Activated T-helper 9 cell treated with anti-CD3 and anti-CD28 coated beads, Interleukin-2, amount 50 U/mL, for 16 hours (primary cell): Measurements from ENCODE around the gene NPIPB6.

ENCODE experiments used
- DNase-seq: peaks from one replicate; pipeline ENCODE4 v3.0.0-alpha.2; 2020; ENCODE audit warnings: low read depth

Gene NPIPB6

DNA sequence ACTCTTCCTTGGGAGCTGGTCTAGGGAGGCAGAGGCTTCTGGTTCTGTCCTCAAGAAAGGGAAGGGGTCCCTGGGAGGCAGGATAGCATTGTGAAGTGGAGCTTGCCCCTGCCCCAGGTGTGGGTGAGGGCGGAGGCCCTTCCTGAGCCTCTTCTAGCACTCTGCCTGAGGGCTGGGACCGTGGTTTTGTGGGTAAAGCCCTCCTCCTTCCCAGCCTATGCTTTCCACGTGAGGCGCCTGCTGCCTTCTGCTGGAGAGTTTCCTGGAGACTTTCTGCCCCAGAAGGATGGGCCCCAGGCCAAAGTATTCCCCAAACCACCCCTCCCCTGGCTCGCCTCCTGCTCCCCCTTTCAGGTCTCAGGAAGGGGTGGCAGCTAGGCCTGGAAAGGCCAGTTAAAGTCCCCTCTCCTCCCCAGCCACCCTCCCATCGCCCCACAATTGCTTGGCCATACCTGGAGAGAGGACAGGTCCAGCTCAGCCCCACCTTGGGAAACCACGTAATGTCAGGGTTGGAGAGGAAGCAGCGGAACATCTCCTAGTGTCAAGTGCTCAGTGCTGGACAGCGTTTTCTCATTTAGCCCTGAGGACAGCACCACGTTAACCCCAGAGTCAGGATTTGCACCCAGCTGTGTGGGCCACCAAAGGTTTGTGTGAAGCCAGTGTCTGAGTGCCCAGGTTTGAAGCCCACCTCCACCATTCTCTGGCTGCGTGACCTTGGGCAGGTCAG lies 65.4 kb downstream of the NPIPB6 start:
- no peak for DNase-seq

DNA sequence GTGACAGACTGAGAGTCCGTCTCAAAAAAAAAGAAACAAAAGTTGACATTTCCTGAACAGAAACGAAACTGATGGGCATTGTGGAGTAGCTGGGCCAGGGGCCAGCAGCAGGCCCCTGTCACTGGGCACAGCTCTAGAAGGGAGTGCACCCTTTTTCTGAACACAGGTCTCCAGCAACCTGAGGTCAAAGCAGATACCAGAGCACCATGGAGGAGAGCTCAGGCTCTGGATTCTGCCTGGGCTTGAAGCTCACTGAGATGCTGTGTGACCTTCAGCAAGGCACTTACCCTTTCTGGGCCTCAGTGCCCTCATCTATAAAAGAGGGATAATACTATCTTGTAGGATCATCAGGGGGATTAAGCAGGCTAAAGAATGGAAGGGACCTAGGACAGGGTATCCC lies 66.0 kb downstream of the NPIPB6 start:
- DNase-seq: no peak

- no peak for DNase-seq
Observed at GRCh38 chr16:28295276-28295675, 68.0 kb downstream of the NPIPB6 start.

- no peak for DNase-seq
Observed at GRCh38 chr16:28294201-28294600, 69.1 kb downstream of the NPIPB6 start.

DNA sequence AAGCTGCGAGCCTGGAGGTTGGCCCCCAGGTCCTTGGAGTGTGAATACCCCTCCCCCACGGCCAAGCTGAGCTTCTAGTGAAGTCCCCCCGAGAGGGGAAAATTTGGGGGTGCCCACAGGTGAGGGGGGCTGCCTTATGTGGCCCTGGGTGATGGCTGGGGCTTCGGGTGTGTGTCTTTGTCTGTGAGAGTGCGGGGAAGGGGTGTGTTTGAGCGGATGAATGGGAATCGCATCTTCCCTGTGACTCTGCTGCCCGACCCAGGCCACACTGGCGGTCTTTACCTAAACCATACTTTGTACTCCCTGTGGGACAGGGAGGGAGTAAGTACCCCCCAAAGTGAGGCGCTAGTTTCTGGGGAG lies 69.7 kb downstream of the NPIPB6 start:
- no peak for DNase-seq

- no peak for DNase-seq
Observed at GRCh38 chr16:28292731-28293600, 70.3 kb downstream of the NPIPB6 start.
